Kidney (tissue), 14 donors: ENCODE data around the gene C1R. TPM values are rescaled to one million over a fixed set of nuclear protein-coding genes. Genes with fewer than 3 reads are reported as not detected.
A peak's percentile ranks its signal among the peaks of the same experiment; 100 is the strongest.

ENCODE experiments used
- DNase-seq, 5 donors: peaks; one replicate each; pipeline ENCODE4 v3.0.0-alpha.2; 2013 to 2020
- FAIRE-seq: peaks from 2 replicates; lab custom pipeline; 2012; peaks lifted over from hg19 to GRCh38; lab: Jason Lieb, UNC
- H3K27ac ChIP-seq, 2 donors: one replicate each; pipeline ENCODE4 v1.7.0; 2013; ENCODE audit warnings: low read depth in 2 of 2, low read length in 2 of 2, inconsistent platforms in 1 of 2
- H3K27me3 ChIP-seq: one replicate; pipeline ENCODE4 v1.7.1; 2013; ENCODE audit warnings: low read length, inconsistent platforms; ENCODE audit not compliant: control insufficient read depth, insufficient read depth
- H3K36me3 ChIP-seq, 3 donors: one replicate each; pipeline versions ENCODE4 v1.7.0 to v1.7.1; 2013; ENCODE audit warnings: low read length in 3 of 3, control low read depth in 1 of 3, inconsistent platforms in 1 of 3; ENCODE audit not compliant: insufficient read depth in 3 of 3, control insufficient read depth in 2 of 3
- H3K4me1 ChIP-seq, 3 donors: one replicate each; pipeline versions ENCODE4 v1.7.0 to v1.7.1; 2013; ENCODE audit warnings: low read length in 3 of 3, inconsistent platforms in 1 of 3, low read depth in 1 of 3; ENCODE audit not compliant: control insufficient read depth in 2 of 3, insufficient read depth in 2 of 3
- H3K4me3 ChIP-seq, 3 donors: one replicate each; pipeline versions ENCODE4 v1.7.0 to v1.8.1; 2013; ENCODE audit warnings: low read length in 3 of 3, control low read depth in 1 of 3, inconsistent platforms in 1 of 3
- H3K9ac ChIP-seq, 3 donors: one replicate each; pipeline versions ENCODE4 v1.7.0 to v1.7.1; 2013; ENCODE audit warnings: low read length in 3 of 3, control low read depth in 1 of 3, inconsistent platforms in 1 of 3
- H3K9me3 ChIP-seq, 3 donors: one replicate each; pipeline versions ENCODE4 v1.7.0 to v1.7.1; 2013; ENCODE audit warnings: low read length in 3 of 3, control low read depth in 1 of 3, inconsistent platforms in 1 of 3; ENCODE audit not compliant: control insufficient read depth in 2 of 3, insufficient read depth in 1 of 3
- CTCF ChIP-seq: IDR thresholded peaks from 3 replicates; pipeline ENCODE4 v1.5.1; 2012; ENCODE audit warnings: mild to moderate bottlenecking, moderate library complexity, borderline replicate concordance; ENCODE audit not compliant: insufficient read depth; ENCODE audit errors: extremely low read depth
- intact Hi-C: fragments of 100-400 bp; cut with DNase I; formaldehyde crosslinking; loops from one replicate; pipeline ENCODE4 v1.11.1; 2022
- polyA plus RNA-seq: library from polyadenylated mRNA; stranded (reverse); fragments of 350-450 nt; fragmentation: Illumina TruSeq; extraction: RNeasy Lipid Tissue Mini Kit (QIAGEN cat#74804); gene quantifications from one replicate; pipeline ENCODE4 v1.2.3, GENCODE V29; 2014; ENCODE audit warnings: low read depth, low replicate concordance; ENCODE audit not compliant: insufficient read depth
- total RNA-seq: library from RNA; stranded (reverse); fragmentation: NEBNext Ultra II Directional; extraction: Animal tissue kit (Norgen Biotek cat#: 25700); gene quantifications from one replicate; pipeline ENCODE4 v1.2.1, GENCODE V29; 2021
- donor health status: control.
- donor health status: control.
- donor health status: control.
- donor health status: control.
- donor health status: control.
- donor health status: DM: yes; HTN: yes; CAD: no.
- donor health status: Normal renal cell carcinoma (clear cell type).

Gene C1R
- total and polyA plus RNA-seq, 2 donors from 2014 or later: 183 to 514 TPM

GRCh38 chr12:7118881-7119280, 26.6 kb upstream of the C1R start:
- FAIRE-seq: no peak
- H3K9me3 ChIP-seq: no peaks in the 10 kb centered on the region
- intact Hi-C loops: no loop called here

GRCh38 chr12:7117670-7118069, 25.4 kb upstream of the C1R start:
- H3K27me3 ChIP-seq: no peaks in the 10 kb centered on the region
- intact Hi-C loops: no loop called here
- DNase-seq (no peak), FAIRE-seq (no peak)
- H3K36me3 ChIP-seq: peaks cover 0 to 4% (median 0%) of the 10 kb centered on the region in 3 donors
- peaks cover 0 to 12% (median 6%) of the 10 kb centered on the region in 3 donors for H3K4me1 ChIP-seq
- TF ChIP-seq CTCF: no peak
- H3K27ac ChIP-seq: no peak overlapping the region
- H3K9me3 ChIP-seq: no peaks in the 10 kb centered on the region
- no peak overlapping the region for H3K4me3 ChIP-seq
- no peak overlapping the region for H3K9ac ChIP-seq

More at GRCh38 chr12:7118881-7119280, 26.6 kb upstream of the C1R start:
- Histone ChIP-seq H3K27ac (no peak overlapping the region), H3K27me3 (no peaks in the 10 kb centered on the region), H3K36me3 (peaks cover 0 to 4% (median 0%) of the 10 kb centered on the region in 3 donors), H3K4me1 (peaks cover 0 to 21% (median 16%) of the 10 kb centered on the region in 3 donors), H3K4me3 (no peak overlapping the region), H3K9ac (no peak overlapping the region)
- TF ChIP-seq CTCF: no peak
- DNase-seq: no peak

GRCh38 chr12:7116916-7117315, 24.7 kb upstream of the C1R start:
- Histone ChIP-seq H3K4me1 (peaks cover 0 to 7% (median 0%) of the 10 kb centered on the region in 3 donors), H3K27ac (no peak overlapping the region), H3K36me3 (peaks cover 0 to 4% (median 0%) of the 10 kb centered on the region in 3 donors), H3K27me3 (no peaks in the 10 kb centered on the region), H3K9me3 (no peaks in the 10 kb centered on the region), H3K4me3 (no peak overlapping the region), H3K9ac (no peak overlapping the region)
- no peak for FAIRE-seq
- TF ChIP-seq CTCF: no peak
- intact Hi-C loops: no loop called here
- DNase-seq: no peak

GRCh38 chr12:7116196-7116595, 24.0 kb upstream of the C1R start:
- no peaks in the 10 kb centered on the region for H3K9me3 ChIP-seq
- no peak for FAIRE-seq
- peaks cover 0 to 2% (median 0%) of the 10 kb centered on the region in 3 donors for H3K4me1 ChIP-seq
- H3K4me3 ChIP-seq: no peak overlapping the region
- intact Hi-C loops: no loop called here
- H3K9ac ChIP-seq: no peak overlapping the region
- no peaks in the 10 kb centered on the region for H3K27me3 ChIP-seq
- peaks cover 0 to 4% (median 0%) of the 10 kb centered on the region in 3 donors for H3K36me3 ChIP-seq
- no peak for TF ChIP-seq CTCF
- DNase-seq: peak in 1 of 5 donors; percentile 4
- no peak overlapping the region for H3K27ac ChIP-seq
